GM18951 (cell line): ENCODE data around the gene TJP2.
"Not testable (repeated sequence)": the region's sequence is repeated elsewhere in the genome, so short reads cannot be mapped to it uniquely, and the experiment has no call there.

Experiments
- POLR2A ChIP-seq: IDR thresholded peaks from 4 replicates; pipeline ENCODE4 v1.6.1; 2011; ENCODE audit warnings: mild to moderate bottlenecking; ENCODE audit not compliant: insufficient read length, insufficient read depth; ENCODE audit errors: extremely low read depth
- in situ Hi-C: fragments of 300-500 bp; cut with MboI; formaldehyde crosslinking; loops from one replicate; pipeline ENCODE4 v1.12.0; 2022; ENCODE audit warnings: low sequenced_read_pairs, mixed read lengths, inconsistent platforms; ENCODE audit not compliant: unreplicated experiment

TJP2 gene

GRCh38 chr9:69147041-69147834 lies 26.8 kb upstream of the TJP2 start:
- no peak for TF ChIP-seq POLR2A
- in situ Hi-C loops: no loop called here

GRCh38 chr9:69149321-69149807 lies 24.7 kb upstream of the TJP2 start:
- in situ Hi-C loops: no loop called here
- TF ChIP-seq POLR2A: no peak

GRCh38 chr9:69151506-69151905 lies 22.6 kb upstream of the TJP2 start:
- TF ChIP-seq POLR2A: no peak
- in situ Hi-C loops: no loop called here

- TF ChIP-seq POLR2A: no peak
- in situ Hi-C loops: no loop called here
Observed at GRCh38 chr9:69153707-69154521, 20.2 kb upstream of the TJP2 start.

- in situ Hi-C loops: no loop called here
- TF ChIP-seq POLR2A: no peak
Observed at GRCh38 chr9:69155341-69156030, 18.6 kb upstream of the TJP2 start.

- in situ Hi-C loops: no loop called here
Observed at GRCh38 chr9:69157751-69158466, 16.2 kb upstream of the TJP2 start.

GRCh38 chr9:69158471-69158870 lies 15.6 kb upstream of the TJP2 start:
- no peak for TF ChIP-seq POLR2A
- in situ Hi-C loops: no loop called here

More at GRCh38 chr9:69157751-69158466, 16.2 kb upstream of the TJP2 start:
- TF ChIP-seq POLR2A: no peak

- in situ Hi-C loops: not testable (repeated sequence)
Observed at GRCh38 chr9:69164573-69164972, 9.5 kb upstream of the TJP2 start.

GRCh38 chr9:69165581-69165980 lies 8.5 kb upstream of the TJP2 start:
- in situ Hi-C loops: no loop called here
- no peak for TF ChIP-seq POLR2A

GRCh38 chr9:69168709-69169217 lies 5.3 kb upstream of the TJP2 start:
- TF ChIP-seq POLR2A: no peak
- in situ Hi-C loops: no loop called here

GRCh38 chr9:69170231-69170630 lies 3.8 kb upstream of the TJP2 start:
- in situ Hi-C loops: no loop called here
- TF ChIP-seq POLR2A: no peak

GRCh38 chr9:69171049-69171448 lies 3.0 kb upstream of the TJP2 start:
- no peak for TF ChIP-seq POLR2A
- in situ Hi-C loops: no loop called here

- no peak for TF ChIP-seq POLR2A
- in situ Hi-C loops: no loop called here
Observed at GRCh38 chr9:69171517-69171916, 2.6 kb upstream of the TJP2 start.

GRCh38 chr9:69172895-69173294 lies 1.2 kb upstream of the TJP2 start:
- in situ Hi-C loops: no loop called here
- TF ChIP-seq POLR2A: no peak
